ENCODE results near the gene ITPKB.
"Not testable (repeated sequence)": the region's sequence is repeated elsewhere in the genome, so short reads cannot be mapped to it uniquely, and the experiment has no call there.

The ITPKB gene

DNA sequence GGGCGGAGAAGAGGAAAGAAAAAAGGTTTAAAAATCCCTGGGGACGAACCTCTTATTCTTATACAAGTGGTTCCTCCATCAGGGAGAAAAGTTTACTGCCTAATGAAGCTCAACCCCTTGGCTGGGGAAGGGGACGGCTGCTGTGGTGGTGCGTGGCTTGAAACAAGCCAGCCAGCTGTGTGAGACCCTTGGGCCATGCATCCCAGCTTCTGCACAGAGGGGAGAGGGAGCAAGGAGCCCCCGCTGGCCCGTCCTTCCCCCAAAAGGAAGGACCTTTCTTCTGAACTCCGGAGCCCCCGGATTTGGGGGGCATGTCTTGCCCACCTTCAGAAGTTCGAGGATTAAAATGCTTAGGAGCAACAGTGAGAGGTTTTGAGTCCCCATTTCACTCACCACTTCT is 123.2 kb downstream of the ITPKB start:
- no peak for DNase-seq

DNA sequence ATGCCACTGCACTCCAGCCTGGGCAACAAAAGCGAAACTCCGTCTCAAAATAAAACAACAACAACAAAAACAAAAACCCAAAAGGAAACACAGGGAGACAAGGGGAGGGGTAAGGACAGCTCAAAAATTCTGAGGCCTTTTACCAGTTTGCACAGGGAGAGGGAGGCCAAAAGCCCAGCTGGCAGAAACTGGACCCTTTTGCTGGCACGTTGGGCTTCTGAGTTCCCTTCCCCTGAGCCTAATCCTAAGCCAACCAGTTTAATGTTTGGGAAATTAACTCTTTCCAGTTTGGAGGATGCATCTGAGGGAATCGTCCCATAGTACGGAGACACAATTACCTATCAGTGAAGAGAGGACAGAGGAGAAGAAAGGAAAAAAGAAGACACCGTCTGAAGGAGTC is 127.1 kb downstream of the ITPKB start:
- not testable (repeated sequence) for DNase-seq

DNA sequence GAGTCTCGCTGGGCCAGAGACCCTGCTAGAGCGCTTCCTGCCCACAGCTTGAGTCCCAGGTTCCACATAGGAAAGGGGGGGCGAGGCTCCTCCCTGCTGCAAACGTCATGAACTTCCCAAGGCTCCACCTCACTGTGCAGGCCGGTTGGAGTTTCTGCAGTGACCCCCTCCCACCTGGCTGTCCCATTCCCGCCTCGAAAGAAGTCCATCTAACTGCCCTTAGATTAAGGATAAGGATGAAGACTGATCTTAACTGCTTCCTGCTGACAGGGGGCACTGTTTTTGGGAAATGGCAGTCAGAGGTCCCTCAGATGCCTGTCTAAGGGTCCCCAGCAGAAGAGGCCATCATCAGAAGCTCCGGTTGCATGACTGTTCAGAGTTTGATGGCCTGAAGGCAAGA is 127.8 kb downstream of the ITPKB start:
- no peak for DNase-seq

DNA sequence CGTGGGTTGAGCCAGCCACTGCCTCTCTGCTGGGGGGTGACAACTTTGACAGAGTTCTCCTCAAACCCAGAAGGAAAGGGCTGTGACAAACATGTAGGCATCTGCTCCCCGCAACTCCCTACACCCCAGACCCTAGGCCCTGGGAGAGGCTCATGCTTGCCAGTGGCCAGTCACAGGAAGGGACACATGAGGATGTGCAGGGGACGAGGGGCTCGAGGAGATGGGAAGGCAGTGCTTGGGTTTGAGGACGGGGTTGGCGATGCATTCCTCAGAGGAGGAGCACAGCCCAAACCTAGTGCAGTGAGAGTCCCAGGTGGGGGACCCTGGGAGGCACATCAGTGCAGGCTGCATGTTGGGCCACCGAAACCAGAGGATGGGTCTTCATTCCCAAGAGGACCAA is 128.4 kb downstream of the ITPKB start:
- DNase-seq: no peak

DNA sequence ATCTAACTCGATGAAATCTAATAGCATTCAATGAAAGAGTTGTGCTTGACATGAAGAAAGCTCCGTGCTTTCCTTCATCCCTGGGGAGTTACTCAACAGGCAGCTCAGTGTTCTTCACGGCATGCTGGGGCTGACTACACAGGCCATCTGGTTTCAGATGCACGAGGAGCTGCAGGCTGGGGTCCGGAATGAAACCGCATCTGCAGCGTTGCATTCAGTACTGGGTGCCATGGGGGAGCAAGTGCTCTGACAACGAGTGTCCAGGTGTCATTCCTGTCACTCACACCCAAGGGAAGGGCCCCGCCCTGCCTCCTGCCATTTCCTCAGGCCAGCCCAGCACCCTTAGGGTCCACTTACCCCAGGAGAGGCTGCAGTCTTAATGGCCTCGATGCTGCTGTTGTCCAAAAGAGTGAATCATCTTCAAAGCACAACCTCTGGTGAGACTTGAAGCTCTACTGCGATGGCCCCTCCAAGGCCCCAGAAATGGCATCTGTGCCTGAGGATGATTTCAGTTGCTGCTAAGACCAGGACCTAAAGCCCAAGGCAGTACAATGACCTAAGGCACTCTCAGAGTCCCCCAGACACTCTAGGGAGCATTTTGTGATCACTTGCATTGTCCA is 129.1 kb downstream of the ITPKB start:
- no peak for DNase-seq

DNA sequence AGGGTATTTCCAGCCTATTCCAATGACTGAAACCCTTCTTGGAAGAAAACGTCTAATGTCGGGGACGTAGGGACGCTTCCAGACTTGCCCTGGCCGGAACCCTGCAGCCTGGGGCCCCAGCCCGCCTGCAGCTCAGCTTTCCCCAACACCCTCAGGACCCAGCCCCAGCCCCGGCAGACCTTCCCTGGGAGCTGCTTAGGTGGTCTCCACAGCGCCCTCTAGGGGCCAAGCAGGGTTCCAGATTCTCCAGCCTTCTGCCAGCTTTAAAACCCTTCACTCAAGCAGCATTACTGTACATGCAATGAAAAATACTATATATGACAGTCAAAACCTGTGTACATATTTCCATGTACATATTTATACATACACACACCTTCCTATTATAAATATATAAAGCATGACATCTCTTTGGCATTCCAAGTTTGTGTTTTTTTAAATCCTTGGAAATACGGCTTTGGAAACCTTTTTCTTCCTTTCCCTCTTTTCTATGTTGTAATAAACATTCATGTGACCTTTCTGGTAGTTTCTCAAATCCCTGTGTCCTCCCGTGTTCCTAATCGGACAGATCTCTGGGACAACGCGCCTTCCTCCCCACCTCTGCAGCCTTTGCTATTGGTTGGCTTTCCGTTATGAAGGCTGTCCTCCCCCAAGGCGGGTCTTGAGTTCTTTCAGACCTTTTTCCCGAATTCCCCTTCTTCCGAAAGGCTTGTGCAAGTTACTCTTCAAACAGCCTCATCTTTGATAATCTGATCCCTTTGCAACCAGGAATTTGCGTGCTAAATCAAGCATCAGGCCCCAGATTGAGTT is 130.2 kb downstream of the ITPKB start:
- DNase-seq: peak; percentile 72 to 77

DNA sequence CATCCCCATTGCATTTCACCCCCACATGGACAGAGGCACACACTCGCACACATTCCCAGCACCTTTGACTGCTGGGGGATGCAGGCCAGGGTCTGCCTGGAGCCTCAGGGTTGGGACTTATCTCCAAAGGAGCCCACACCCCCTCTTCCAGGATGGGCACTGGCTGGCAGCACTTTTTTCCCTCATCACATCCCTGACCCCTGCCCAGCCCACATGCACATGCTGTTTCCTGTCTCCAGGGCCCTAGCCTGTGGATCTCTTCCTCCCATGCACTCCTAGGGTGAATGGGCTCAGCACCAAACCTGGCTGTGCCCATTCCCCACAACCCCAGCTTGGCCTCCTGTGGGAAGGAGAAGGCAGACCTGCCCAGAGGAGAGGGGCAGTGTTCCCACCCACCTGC is 131.3 kb downstream of the ITPKB start:
- DNase-seq: no peak

DNA sequence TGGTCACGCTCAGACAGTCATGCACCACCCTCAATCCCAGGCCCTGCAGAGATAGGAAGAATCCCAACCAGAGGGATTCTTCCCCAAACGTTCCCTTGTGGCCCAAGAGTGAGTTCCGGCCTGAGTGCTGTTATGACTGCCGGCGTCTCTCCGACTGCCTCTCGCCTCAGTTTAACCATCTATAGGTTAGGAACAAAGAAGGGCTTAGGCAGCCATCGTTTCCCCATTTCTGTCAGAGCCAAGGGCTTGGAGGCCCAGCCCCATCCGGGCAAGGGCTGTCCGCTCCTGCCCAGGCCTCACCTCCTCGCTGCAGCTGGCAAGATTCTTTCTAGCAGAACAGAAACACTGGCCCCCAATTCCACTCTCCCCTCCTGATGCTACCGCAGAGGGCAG is 131.8 kb downstream of the ITPKB start:
- no peak for DNase-seq

DNA sequence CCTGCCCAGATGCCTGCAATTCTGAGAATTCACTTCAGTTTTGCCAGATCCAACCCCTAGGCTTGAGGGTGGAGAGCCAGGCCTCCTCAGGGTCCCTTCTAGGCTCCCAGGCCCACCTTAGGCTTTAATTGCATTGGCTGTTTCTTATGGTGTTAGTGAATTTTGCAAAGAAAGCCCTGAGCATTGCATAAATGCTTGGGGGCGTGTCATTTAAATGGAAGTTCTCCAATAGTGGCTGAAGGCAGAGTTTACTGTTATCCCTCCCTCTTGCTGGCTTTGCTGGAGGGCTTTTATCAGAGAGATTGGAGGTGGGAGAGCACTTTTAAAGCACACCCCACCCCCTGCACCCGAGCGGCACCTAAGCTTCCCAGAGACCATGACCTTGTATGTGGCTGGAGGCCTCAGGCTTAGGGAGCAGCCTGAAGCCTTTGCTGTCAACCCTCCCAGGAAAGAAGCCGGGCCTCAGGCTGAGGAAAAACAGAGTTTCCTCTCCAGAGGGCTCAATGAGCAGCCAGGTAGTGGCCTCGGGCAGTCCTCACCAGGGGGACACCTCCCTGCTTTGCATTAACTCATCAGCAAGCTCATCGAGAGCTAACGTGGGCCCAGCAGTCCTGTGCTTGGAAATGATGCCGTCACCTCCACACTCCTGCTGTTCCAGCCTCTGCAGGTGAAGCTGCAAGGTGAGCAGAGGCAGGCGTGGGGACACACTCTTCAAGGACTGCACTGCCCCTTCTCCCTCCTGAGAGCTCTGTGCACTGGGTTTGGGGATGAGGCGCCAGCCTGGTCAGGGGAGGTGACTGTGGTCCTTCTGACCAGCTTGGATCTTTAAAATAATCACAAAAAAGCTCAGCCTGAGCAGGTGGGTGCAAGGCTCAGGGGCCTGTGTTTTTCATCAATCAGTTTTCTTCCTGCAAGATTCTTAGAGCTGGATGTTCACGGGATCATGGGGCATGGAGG is 132.5 kb downstream of the ITPKB start:
- DNase-seq: no peak

DNA sequence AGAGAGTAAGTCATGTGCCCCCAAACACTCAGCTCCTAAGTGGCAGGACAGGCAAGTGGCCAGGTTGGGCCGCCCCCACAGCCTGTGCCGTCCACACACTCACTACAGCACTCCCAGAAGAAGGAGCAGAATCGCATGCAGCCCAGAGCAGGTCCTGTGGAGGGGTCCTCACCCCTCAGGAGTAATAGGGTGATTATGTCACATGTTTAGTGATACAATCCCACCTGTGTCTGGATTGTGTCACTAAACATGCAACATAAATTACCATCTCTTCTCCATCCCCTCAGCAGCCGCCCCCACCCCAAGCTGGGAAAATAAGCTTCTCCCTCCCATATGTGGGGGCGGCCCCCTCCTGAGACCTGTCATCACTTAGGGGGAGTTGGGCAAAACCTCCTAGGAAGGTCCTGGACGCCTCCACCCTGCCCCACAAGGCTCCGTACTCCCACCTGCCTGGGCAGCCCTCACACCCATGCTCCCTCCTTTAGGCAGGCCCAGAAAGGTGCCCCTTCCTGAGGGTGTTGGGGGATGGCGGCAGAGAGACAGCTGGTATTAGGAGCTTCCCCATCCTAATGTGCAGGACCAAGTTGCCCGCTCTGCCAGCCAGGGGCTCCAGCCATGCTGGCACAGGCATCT is 133.6 kb downstream of the ITPKB start:
- no peak for DNase-seq

DNA sequence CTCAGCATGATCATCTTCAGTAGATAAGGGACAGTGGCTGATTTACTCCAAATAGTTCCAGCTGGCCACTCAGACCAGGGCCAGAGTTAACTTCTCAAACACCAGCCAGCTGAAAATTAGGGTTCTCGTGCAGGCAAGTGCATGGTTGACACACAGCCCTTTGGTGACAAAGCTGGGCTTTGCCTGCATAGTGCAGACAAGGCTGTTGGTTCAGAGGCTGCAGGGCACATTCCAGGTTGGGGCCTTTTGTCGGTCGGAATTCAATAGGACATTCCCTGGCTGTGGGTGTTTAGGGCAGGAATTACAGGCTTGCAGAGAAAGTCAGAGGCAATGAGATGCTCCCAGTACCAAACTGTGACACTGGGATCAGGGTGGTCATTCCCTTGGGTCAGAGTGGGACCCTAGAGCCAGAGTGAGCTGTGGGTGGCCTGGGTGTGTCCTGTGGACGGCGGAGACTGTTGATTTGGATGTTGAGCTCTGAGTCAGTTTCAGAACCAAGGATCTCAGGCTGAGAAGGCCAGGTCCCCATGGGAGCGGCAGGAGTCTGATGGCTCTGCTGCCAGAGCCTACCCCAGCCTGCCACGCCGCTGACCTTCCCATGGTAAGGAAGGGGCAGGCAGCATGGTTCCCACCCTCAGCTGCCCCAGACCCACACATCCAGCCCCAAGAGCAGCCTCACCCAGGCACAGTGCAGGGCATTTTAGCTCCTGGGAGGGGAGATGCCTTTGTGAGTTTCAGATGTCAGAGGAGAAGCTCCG is 134.3 kb downstream of the ITPKB start:
- DNase-seq: no peak

DNA sequence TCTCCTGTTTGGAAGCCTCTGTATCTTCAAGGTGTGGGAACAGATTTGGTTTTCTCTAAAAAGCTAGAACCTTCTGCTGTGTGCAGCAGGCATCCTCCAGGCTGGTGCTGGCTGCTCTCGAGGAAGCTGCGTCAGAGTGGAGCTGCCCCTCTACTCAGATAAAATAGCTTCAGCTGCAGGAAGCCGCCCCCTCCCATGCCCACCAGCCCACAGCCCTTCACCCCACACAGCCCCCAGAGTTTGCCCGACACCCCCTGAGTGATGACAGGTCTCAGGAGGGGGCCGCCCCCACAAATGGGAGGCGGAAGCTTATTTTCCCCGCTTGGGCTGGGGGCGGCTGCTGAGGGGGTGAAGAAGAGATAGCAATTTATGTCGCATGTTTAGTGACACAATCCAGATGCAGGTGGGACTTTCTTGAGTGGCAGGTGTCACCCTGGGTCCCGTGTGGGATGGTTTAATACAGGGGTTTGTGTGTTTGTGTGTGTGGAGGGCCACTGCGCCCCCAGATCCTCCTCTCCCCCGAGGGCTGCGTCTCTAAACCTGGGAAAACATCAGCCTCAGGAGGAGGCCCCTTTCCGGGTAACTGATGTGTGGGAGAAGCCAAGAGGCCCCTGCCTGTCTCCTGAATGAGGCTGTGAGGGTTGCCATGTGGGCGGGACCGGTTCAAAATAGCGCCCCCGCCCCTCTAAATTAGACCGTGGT is 135.1 kb downstream of the ITPKB start:
- DNase-seq: no peak

DNA sequence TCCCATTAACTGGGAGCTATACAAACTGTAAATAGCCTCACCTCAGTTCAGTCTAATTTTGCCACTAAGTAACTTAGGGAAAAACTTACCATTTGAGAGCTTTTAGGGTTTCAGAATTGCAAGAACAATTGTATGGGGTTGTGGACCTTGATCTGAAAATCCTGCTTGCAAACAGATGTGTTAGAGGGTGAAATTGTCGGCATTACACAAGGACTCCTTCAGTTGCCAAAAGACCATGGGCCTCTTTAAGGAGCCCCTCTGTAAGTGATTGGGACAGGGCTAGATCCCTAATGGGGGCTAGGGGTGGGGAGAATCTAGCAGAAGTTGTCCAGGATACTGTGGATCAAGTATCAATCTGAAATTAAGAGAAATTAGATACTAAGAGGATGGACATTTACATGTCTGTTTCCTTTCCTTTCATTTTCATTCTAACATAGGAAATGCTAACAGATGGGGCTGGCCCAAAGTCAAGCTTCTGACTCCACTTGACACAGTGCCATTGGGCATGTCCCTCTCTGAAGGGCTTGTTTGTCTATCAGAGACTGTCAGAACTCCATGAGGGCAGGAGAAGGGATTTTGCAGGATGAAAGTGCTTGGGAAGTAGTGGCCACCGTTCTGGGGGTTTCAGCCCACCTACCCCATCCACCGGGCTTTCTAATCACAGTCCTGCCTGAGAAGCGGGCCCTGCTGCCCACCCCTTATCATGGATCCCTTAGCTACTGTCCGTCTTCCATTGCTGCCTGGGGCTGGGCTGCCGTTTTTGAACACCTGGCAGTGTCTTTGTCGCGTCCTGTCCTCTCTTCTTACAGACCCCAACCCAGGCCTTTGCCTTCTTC is 135.8 kb downstream of the ITPKB start:
- no peak for DNase-seq

DNA sequence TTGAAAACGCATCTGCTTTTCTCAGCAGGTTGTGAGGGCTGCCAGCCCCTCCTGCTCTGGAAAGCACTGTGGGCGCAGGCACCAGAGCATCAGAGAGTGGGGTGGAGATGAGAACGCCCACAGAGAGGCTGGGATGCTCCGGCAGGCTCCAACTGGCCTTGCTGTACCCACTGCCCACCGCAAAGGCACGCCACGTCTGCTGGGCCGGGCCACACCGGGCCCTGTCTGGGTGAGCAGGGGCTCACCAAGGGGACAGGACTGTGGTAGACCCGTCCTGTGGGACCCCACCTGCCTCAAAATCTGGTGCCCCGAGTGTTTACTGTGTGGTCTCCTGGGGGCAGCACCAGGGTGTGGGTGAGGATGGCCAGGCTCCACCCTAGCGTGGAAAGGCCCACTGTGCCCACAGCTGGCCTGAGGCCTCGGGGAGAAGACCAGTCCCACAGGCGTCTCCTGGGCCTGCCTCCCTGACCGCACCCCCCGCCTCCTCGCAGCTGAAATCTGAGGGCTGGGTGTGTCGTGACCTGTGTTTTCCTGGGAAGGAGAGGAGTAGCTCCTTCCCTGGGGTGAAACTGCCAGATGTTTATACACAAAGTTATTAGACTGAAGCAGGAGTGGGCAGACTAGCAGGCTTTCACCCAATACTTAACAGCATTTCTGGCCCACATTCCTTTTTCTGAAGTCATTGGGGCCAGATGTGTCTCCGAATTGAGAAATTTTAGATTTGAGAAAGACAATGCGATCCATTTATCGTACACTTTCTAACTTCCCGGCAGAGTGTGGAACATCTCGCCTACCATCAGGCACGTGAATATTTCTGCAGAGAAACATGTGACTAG is 136.7 kb downstream of the ITPKB start:
- DNase-seq: no peak

DNA sequence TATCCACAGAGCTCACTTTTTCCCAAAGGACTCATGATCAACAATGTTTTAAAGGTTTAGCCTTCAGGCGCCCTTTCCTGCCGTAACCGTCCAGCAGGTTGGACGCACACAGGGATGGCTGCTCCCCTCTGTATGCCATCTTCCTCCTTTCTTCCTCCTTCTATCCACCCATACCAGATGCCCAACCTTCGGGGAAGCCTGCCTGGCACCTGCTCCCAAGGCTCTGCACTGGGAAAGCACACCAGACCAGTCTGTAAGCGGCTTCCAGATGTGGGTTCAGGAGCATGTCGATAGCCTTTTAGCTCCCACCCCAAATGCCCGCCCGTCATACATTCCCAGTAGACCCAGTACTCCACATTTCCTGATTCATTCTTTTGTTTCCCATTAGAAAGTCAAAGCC is 137.6 kb downstream of the ITPKB start:
- no peak for DNase-seq

DNA sequence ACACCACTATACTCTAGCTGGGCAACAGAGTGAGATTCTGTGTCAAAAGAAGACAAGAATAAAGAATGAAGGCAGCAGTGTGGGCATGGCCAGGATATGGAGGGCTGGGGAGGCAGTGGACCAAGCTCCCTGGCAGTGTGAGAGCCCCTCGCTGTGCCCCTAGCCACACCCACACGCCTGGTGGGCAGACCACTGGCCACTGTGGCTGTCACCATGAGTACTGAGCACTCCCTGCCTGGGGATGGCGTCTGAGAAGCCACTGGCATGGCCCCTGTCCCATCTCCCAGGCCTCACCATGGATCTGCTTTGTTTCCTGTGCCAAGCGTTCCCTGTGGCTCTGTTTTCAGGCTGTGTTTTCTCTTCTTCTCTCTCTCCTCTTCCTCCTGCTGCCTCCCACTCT is 138.8 kb downstream of the ITPKB start:
- DNase-seq: no peak

DNA sequence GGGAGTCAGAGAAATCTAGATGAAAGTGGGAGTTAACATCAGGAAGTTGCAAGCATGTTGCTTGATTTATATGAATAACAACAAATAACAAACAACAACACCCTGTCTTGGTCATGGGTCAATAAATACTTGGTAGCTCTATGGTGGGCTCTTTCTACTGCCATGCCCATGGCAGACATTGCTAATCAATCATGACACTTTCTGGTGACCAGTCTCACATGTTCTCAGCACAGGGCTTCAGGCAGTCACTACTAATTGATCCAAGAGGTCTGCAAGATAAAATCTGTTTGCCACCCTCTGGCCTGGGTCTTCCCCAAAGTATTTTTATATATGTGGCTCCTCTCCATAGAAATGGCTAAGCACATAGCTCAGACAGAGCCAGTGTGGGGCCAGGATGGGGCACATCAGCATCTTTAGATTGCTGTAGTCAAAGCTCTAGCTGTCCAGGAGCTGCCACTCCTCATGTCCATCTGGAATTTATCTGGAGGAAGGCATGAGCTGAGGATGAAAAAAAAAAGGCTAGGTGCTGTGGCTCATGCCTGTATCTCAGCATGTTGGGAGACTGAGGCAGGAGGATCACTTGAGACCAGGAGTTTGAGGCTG is 139.3 kb downstream of the ITPKB start:
- no peak for DNase-seq

DNA sequence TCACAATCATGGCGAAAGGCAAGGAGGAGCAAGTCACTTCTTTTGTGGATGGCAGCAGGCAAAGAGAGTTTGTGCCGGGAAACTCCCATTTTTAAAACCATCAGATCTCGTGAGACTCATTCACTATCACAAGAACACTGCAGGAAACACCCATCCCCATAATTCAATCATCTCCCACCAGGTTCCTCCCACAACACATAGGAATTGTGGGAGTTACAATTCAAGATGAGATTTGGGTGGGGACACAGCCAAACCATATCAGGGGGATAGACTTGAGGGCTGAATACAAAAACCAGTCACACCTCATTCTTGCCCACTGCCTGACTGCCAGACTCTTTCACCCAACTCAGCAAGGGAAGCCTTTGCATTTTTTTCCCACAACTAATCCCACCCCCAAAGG is 140.1 kb downstream of the ITPKB start:
- DNase-seq: not testable (repeated sequence)

DNA sequence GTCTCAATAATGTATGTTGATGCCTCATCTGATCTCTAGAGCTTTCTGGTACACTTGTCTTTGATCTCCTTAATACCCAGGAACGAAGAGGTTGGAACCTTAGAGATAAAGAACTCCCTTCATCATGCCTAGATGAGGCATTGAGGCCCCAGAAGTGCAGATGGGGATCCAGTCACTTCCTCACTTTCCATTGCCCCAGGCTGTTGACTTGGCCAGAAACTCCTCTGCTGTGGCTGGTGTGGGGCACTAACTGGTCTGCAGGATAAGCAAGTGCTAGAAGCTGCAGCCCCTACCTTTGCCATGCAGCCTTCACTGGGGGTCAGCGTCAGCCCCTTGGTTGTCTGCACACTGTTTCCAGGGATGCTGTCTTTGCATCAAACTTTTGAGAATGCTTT is 140.6 kb downstream of the ITPKB start:
- no peak for DNase-seq
